ENCODE measurements around the gene MEP1A. TPM values are rescaled to one million over a fixed set of nuclear protein-coding genes. Genes with fewer than 3 reads are reported as not detected.
"Not testable (repeated sequence)": the region's sequence is repeated elsewhere in the genome, so short reads cannot be mapped to it uniquely, and the experiment has no call there.

The MEP1A gene
- total RNA-seq, 1 donor from 2014 or later, result not detected

- H3K9me3 ChIP-seq, result no peaks in the 10 kb centered on the region
- intact Hi-C loops (cut with DNase I), result no loop called here
Observed at GRCh38 chr6:46828939-46829338, 35.8 kb downstream of the MEP1A start.

GRCh38 chr6:46832816-46833215 is 39.6 kb downstream of the MEP1A start:
- no peaks in the 10 kb centered on the region for H3K36me3 ChIP-seq
- TF ChIP-seq CTCF (IDR thresholded peaks at IDR 0.05), result no peak
- H3K4me3 ChIP-seq, result no peak overlapping the region
- DNase-seq (ENCODE audit: low spot score in 2 of 2), result no peak
- no peaks in the 10 kb centered on the region for H3K9me3 ChIP-seq
- H3K27me3 ChIP-seq, result no peaks in the 10 kb centered on the region
- no peak overlapping the region for H3K27ac ChIP-seq
- intact Hi-C loops (cut with DNase I), result no loop called here
- H3K4me1 ChIP-seq, result no peaks in the 10 kb centered on the region

More at GRCh38 chr6:46828939-46829338, 35.8 kb downstream of the MEP1A start:
- DNase-seq (ENCODE audit: low spot score in 2 of 2), result no peak
- Histone ChIP-seq H3K4me3 (no peak overlapping the region), H3K27ac (no peak overlapping the region), H3K4me1 (no peaks in the 10 kb centered on the region), H3K36me3 (no peaks in the 10 kb centered on the region), H3K27me3 (no peaks in the 10 kb centered on the region)
- TF ChIP-seq CTCF (IDR thresholded peaks at IDR 0.05), result no peak

- DNase-seq (ENCODE audit: low spot score in 2 of 2); intact Hi-C loops (cut with DNase I); H3K4me1 ChIP-seq; H3K27ac ChIP-seq; H3K27me3 ChIP-seq; H3K9me3 ChIP-seq; H3K4me3 ChIP-seq; H3K36me3 ChIP-seq: not testable (repeated sequence)
Observed at GRCh38 chr6:46834257-46834916, 41.2 kb downstream of the MEP1A start.

GRCh38 chr6:46834991-46835390 is 41.8 kb downstream of the MEP1A start:
- intact Hi-C loops (cut with DNase I); DNase-seq (ENCODE audit: low spot score in 2 of 2); H3K4me1 ChIP-seq; H3K9me3 ChIP-seq; H3K36me3 ChIP-seq; H3K27me3 ChIP-seq; H3K4me3 ChIP-seq; H3K27ac ChIP-seq: not testable (repeated sequence)

- Histone ChIP-seq H3K4me3 (no peak overlapping the region), H3K36me3 (no peaks in the 10 kb centered on the region), H3K27me3 (no peaks in the 10 kb centered on the region), H3K4me1 (no peaks in the 10 kb centered on the region), H3K27ac (no peak overlapping the region), H3K9me3 (peaks cover 0 to 12% of the 10 kb centered on the region in 2 donors)
- intact Hi-C loops (cut with DNase I), result no loop called here
- no peak for DNase-seq (ENCODE audit: low spot score in 2 of 2)
- TF ChIP-seq CTCF (IDR thresholded peaks at IDR 0.05), result no peak
Observed at GRCh38 chr6:46838033-46838432, 44.8 kb downstream of the MEP1A start.

- H3K4me1 ChIP-seq; DNase-seq (ENCODE audit: low spot score in 2 of 2); intact Hi-C loops (cut with DNase I); H3K36me3 ChIP-seq; H3K4me3 ChIP-seq; H3K27ac ChIP-seq; H3K27me3 ChIP-seq: not testable (repeated sequence)
- peaks cover 0 to 12% of the 10 kb centered on the region in 2 donors for H3K9me3 ChIP-seq
Observed at GRCh38 chr6:46842252-46842846, 49.2 kb downstream of the MEP1A start.

- intact Hi-C loops (cut with DNase I), result no loop called here
- Histone ChIP-seq H3K4me1 (peaks cover 0 to 4% of the 10 kb centered on the region in 2 donors), H3K4me3 (no peak overlapping the region)
Observed at GRCh38 chr6:46845126-46845525, 51.9 kb downstream of the MEP1A start.

More at GRCh38 chr6:46845126-46845525, 51.9 kb downstream of the MEP1A start:
- H3K27ac ChIP-seq, result no peak overlapping the region
- no peaks in the 10 kb centered on the region for H3K36me3 ChIP-seq
- DNase-seq (ENCODE audit: low spot score in 2 of 2), result no peak
- H3K27me3 ChIP-seq, result no peaks in the 10 kb centered on the region
- no peak for TF ChIP-seq CTCF (IDR thresholded peaks at IDR 0.05)
- peaks cover 0 to 12% of the 10 kb centered on the region in 2 donors for H3K9me3 ChIP-seq
